ENCODE results near the gene MAGI3. TPM values are rescaled to one million over a fixed set of nuclear protein-coding genes. Genes with fewer than 3 reads are reported as not detected.

MAGI3 gene
- total RNA-seq, 1 experiment from 2014 or later = 7.2 TPM

DNA sequence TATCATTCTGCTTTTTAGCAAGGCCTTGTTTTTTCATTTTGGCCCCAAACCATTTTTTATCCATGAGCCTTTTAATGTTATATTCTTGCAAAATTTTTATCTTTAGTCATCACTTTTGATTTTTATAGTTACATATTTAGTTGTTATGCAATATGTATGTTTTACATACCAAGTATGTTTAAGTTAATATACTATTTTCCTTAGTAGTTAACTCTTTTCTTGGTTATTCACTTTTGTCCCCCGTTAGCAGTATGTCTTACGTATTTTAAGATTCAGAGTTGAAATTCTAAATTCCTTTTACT lies 44.5 kb downstream of the MAGI3 start:
- Histone ChIP-seq H3K9me2 (replicated peaks; ENCODE audit: low read length) (no peaks in the 10 kb centered on the region), H3K79me2 (ENCODE audit: low read length) (no peaks in the 10 kb centered on the region), H3F3A (ENCODE audit: low read length, unreplicated experiment) (no peaks in the 10 kb centered on the region), H3K27ac (ENCODE audit: low read length) (no peak overlapping the region), H3K4me1 (ENCODE audit: insufficient read depth, low read length) (peaks cover 27% of the 10 kb centered on the region), H2AFZ (ENCODE audit: low read length) (no peak overlapping the region), H3K9ac (ENCODE audit: low read length) (no peak overlapping the region), H3K36me3 (ENCODE audit: low read depth, low read length) (no peaks in the 10 kb centered on the region), H4K20me1 (ENCODE audit: low read length) (no peaks in the 10 kb centered on the region), H3K4me3 (ENCODE audit: low read length) (no peak overlapping the region), H3K9me3 (ENCODE audit: low read length) (no peaks in the 10 kb centered on the region), H3K27me3 (ENCODE audit: low read length) (no peaks in the 10 kb centered on the region), H3K4me2 (ENCODE audit: low read length) (0 out of 2 replicates have a peak overlapping the region, but pooled peaks have one; percentile 2)
- no peak for DNase-seq
- no TSS peak for BruUV-seq (replicated peaks)
- TF ChIP-seq EZH2 (IDR thresholded peaks at IDR 0.05; ENCODE audit: low read length, unreplicated experiment) (no peak), EZH2phosphoT487 (IDR thresholded peaks at IDR 0.05; ENCODE audit: borderline replicate concordance, low read length) (no peak)
- TF ChIP-seq, protein P1, sequence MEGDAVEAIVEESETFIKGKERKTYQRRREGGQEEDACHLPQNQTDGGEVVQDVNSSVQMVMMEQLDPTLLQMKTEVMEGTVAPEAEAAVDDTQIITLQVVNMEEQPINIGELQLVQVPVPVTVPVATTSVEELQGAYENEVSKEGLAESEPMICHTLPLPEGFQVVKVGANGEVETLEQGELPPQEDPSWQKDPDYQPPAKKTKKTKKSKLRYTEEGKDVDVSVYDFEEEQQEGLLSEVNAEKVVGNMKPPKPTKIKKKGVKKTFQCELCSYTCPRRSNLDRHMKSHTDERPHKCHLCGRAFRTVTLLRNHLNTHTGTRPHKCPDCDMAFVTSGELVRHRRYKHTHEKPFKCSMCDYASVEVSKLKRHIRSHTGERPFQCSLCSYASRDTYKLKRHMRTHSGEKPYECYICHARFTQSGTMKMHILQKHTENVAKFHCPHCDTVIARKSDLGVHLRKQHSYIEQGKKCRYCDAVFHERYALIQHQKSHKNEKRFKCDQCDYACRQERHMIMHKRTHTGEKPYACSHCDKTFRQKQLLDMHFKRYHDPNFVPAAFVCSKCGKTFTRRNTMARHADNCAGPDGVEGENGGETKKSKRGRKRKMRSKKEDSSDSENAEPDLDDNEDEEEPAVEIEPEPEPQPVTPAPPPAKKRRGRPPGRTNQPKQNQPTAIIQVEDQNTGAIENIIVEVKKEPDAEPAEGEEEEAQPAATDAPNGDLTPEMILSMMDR (conservative IDR thresholded peaks at IDR 0.05; ENCODE audit: low read depth, low read length) = no peak
- CTCF ChIA-PET = no interaction called here
- intact Hi-C loops (cut with micrococcal nuclease) = no loop called here
- ATAC-seq = no peak
- POLR2A ChIA-PET (ENCODE audit: unreplicated experiment) = no interaction called here

DNA sequence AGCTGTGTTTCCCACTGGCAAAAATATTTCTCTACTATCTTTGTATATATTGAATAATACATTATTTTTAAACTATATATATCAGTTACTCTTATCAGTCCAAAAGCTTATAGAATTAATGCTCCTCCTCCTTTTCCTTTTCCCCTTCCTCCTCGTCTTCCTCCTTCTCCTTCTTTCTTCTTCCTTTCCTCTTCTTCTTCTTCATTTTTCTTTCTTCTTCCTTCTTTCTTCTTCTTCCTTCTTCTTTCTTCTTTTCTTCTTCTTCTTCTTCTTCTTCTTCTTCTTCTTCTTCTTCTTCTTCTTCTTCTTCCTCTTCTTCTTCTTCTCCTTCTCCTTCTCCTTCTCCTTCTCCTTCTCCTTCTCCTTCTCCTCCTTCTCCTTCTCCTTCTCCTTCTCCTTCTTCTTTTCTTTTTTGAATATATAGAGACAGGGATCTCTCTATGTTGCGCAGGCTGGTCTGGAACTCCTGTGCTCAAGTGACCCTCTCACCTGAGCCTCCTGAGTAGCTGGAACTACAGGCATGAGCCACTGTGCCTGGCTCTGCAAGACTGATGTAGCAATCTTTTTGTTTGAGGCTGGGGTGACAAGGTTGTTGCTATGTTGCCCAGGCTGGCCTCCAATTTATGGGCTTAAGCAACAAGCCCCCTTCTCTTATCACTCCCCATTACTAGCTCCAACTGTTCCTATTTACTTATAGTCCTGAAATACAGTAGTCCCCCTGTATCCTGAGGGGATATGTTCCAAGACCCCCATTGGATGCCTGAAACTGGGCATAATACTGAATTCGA lies 47.4 kb downstream of the MAGI3 start:
- BruUV-seq (replicated peaks) = no TSS peak
- Histone ChIP-seq H3F3A (ENCODE audit: low read length, unreplicated experiment) (no peaks in the 10 kb centered on the region), H3K4me1 (ENCODE audit: insufficient read depth, low read length) (peaks cover 27% of the 10 kb centered on the region), H3K9me3 (ENCODE audit: low read length) (no peaks in the 10 kb centered on the region), H4K20me1 (ENCODE audit: low read length) (no peaks in the 10 kb centered on the region), H3K27ac (ENCODE audit: low read length) (no peak overlapping the region), H3K79me2 (ENCODE audit: low read length) (no peaks in the 10 kb centered on the region), H3K36me3 (ENCODE audit: low read depth, low read length) (no peaks in the 10 kb centered on the region), H3K27me3 (ENCODE audit: low read length) (no peaks in the 10 kb centered on the region), H2AFZ (ENCODE audit: low read length) (no peak overlapping the region), H3K4me2 (ENCODE audit: low read length) (no peak overlapping the region), H3K9me2 (replicated peaks; ENCODE audit: low read length) (no peaks in the 10 kb centered on the region), H3K9ac (ENCODE audit: low read length) (no peak overlapping the region), H3K4me3 (ENCODE audit: low read length) (no peak overlapping the region)
- ChIA-PET CTCF (no interaction called here), POLR2A (ENCODE audit: unreplicated experiment) (no interaction called here)
- no peak for ATAC-seq
- intact Hi-C loops (cut with micrococcal nuclease) = no loop called here
- TF ChIP-seq EZH2 (IDR thresholded peaks at IDR 0.05; ENCODE audit: low read length, unreplicated experiment) = no peak
- no peak for TF ChIP-seq EZH2phosphoT487 (IDR thresholded peaks at IDR 0.05; ENCODE audit: borderline replicate concordance, low read length)
- TF ChIP-seq, protein P1 (conservative IDR thresholded peaks at IDR 0.05; ENCODE audit: low read depth, low read length) = no peak
- no peak for DNase-seq

DNA sequence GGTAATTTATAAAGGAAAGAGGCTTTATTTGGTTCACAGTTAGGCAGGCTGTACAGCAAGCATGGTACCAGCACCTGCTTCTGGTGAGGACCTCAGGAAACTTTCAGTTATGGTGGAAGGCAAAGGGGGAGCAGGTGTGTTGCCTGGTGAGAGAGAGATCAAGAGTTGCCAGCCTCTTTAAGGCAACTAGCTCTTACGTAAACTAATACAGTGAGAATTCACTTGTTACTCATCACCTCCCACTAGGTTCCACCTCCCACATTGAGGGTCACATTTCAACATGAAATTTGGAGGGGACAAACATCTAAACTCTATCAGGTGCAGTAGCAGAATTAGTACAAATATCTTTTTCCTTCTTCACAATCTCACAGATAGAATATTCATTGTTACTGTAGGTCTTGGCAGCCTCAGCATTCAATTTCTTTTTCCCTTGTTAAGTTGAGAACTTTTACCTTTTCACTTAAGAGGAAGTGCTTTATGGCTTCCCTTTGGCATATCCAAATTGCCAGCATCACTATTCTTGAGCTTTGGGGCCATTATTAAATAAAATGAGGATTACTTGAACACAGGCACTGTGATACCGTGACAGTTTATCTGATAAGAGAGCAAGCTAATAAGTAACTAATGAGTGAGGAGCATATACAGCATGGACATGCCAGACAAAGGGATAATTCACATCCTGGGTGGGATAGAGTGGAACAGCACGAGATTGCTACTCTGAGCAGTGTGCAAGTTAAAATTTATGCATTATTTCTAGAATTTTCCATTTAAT lies 48.4 kb downstream of the MAGI3 start:
- intact Hi-C loops (cut with micrococcal nuclease) = no loop called here
- Histone ChIP-seq H3K27ac (ENCODE audit: low read length) (no peak overlapping the region), H3K36me3 (ENCODE audit: low read depth, low read length) (no peaks in the 10 kb centered on the region), H3K27me3 (ENCODE audit: low read length) (no peaks in the 10 kb centered on the region), H3K9me2 (replicated peaks; ENCODE audit: low read length) (no peaks in the 10 kb centered on the region), H3K79me2 (ENCODE audit: low read length) (no peaks in the 10 kb centered on the region), H2AFZ (ENCODE audit: low read length) (no peak overlapping the region), H3K4me3 (ENCODE audit: low read length) (no peak overlapping the region), H3F3A (ENCODE audit: low read length, unreplicated experiment) (no peaks in the 10 kb centered on the region), H3K9me3 (ENCODE audit: low read length) (no peaks in the 10 kb centered on the region), H3K9ac (ENCODE audit: low read length) (no peak overlapping the region), H3K4me2 (ENCODE audit: low read length) (no peak overlapping the region), H3K4me1 (ENCODE audit: insufficient read depth, low read length) (peaks cover 19% of the 10 kb centered on the region), H4K20me1 (ENCODE audit: low read length) (no peaks in the 10 kb centered on the region)
- ChIA-PET POLR2A (ENCODE audit: unreplicated experiment) (no interaction called here), CTCF (no interaction called here)
- DNase-seq = no peak
- ATAC-seq = no peak
- TF ChIP-seq EZH2 (IDR thresholded peaks at IDR 0.05; ENCODE audit: low read length, unreplicated experiment) = no peak
- TF ChIP-seq EZH2phosphoT487 (IDR thresholded peaks at IDR 0.05; ENCODE audit: borderline replicate concordance, low read length) = no peak
- TF ChIP-seq, protein P1 (conservative IDR thresholded peaks at IDR 0.05; ENCODE audit: low read depth, low read length) = no peak
- BruUV-seq (replicated peaks) = no TSS peak

All from PC-3 (cell line).